Stimulated activated CD8-positive, alpha-beta memory T cell treated with anti-CD3 and anti-CD28 coated beads, Interleukin-15, amount 100 ng/mL, for 24 hours (primary cell): ENCODE results near the gene NPB.
"Not testable (repeated sequence)": the region's sequence is repeated elsewhere in the genome, so short reads cannot be mapped to it uniquely, and the experiment has no call there.

Experiments used
- DNase-seq: peaks from one replicate; pipeline ENCODE4 v3.0.0-alpha.2; 2020; ENCODE audit warnings: low read depth

NPB gene

DNA sequence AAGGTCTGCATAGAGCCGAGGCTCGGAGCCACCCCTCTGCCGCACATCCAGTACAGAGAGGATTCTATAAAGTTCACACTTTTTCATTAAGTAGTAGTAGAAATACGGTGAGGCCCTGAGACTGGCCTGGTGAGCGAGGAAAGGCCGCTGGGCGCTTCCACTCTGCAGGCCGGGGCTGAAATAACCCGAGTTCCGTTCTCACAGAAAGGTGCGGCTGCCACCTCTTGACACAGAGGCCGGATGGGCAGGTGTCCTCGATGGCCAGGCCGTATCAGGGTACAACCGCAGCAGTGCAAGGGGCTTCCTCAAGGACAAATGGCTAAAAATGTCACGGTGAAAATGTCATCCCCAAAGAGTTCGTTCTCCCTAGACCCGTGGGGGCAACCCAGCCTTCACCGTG lies 9.9 kb downstream of the NPB start:
- no peak for DNase-seq

DNA sequence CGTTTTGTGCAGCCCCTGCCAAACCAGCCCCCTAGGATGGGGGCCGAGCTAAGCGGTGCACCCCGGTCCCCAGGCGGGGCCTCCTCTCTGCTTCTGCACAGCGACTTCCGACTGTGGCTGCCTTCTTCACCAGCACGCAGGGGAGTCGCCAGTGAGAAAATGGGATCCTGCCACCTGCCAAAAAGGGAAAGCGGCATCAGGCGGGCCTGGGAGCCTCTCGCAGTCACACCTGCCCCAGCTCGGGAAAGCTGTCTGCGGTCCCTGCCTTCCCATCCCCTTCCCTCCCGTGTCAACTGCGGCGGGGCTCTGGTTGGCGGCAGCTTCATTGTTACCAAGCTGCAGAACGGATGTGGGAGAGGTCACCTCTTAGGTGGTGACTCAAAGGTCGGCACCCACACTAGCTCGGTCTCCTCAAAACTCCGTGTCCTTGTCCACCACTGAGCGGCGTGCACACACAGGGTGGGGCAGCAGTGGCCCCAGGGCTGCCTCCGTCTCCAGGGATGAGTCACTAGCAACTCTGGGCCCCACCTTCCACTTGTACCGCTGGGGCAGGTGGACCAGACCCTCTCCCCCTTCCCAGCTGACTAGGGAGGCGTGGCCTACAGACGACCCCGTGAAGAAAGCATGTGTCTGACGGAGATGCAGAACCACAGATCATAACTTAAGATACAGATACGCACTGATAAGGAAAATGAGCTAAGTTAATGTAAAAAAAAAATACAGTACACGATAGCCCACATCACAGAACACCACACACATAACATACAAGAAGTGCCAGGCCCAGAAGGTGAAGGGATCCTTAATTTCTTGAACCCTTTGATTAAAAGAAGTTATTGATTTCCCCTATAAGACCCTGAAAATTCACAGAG lies 10.6 kb downstream of the NPB start:
- DNase-seq = no peak

DNA sequence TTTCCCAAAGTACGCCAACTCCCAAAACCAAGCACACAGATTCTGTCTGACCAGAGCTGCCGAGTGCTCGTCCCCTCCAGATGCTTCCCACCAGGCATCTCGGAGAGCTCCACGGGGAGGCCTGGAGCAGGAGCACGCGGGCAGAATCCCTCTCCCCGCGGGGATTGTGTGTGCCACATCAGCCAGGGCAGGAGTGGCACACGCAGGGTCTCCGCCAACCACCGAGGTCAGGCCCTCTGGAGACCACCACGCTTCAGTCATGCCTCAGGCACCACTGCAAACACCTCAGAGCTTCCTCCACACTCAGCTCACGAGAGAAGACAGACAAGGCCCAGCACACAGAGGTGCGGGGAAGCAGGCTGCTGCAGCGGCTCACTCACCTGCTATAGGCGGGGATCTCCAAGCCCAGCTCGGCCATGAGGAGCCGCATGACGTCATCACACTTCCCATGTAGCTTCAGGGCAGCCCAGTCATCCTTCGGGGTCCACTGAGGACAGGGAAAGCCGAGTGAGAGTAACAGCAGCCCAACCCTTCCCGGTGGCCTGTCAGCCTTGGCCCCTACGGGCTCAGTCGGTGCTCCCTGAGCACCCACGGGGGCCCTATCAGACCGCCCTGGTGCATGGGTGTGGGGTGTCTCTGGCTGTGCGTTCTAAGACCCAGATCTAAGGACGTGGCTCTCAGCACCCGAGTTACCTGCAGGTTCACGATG lies 11.5 kb downstream of the NPB start:
- DNase-seq = no peak

DNA sequence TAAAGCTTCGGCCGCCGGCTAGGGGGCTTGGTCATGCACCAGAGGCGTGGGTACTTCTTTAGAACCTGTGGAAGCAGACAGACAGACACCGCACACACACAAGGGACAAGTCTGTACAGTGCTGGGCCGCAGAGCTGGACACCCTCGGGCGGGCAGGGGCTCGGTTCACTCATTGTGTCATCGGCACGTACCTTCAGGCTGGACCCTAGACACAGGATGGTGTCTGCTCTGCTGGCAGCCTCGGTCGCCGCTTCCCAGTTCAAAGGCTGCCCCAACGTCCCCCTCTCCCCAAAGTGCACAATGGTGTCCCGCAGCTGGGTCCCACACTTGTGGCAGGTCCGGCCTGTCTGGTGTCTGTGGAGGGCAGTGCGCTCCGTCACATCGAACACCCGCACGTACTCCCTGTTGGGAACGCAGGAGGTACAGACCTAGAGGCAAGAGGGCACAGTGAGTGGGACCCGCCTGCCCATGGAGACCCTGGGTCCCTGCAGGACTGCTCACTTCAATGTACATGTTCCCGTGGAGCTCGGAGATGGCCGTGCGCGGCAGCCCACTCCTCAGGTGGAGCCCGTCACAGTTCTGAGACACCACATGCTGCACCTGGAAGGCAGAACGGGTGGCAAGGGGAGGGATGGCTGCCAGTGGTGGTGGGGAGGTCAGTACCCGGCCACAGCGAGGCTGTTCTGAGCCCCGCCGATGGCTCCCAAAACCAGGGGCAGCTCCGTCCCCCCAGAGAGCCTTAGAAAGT lies 12.2 kb downstream of the NPB start:
- no peak for DNase-seq

DNA sequence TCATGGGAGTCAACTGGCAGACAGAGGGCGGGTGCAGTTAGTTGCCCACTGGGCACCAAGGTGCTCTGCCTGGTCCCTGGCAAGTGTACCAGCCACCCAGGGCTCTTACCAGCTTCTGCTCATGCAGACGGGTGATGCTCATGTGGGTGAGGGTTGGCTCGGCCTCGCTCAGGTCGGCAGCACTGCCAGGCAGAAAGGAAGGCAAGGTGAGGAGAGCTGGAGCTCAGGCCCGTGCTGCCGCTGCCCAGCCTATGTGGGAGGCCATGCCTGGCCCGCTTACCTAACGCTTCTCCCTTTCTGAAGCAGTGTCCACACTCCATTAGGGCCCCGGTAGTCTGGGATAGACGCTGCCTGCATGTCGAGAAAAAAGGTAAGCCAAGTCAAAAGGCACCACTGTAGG lies 13.3 kb downstream of the NPB start:
- no peak for DNase-seq

DNA sequence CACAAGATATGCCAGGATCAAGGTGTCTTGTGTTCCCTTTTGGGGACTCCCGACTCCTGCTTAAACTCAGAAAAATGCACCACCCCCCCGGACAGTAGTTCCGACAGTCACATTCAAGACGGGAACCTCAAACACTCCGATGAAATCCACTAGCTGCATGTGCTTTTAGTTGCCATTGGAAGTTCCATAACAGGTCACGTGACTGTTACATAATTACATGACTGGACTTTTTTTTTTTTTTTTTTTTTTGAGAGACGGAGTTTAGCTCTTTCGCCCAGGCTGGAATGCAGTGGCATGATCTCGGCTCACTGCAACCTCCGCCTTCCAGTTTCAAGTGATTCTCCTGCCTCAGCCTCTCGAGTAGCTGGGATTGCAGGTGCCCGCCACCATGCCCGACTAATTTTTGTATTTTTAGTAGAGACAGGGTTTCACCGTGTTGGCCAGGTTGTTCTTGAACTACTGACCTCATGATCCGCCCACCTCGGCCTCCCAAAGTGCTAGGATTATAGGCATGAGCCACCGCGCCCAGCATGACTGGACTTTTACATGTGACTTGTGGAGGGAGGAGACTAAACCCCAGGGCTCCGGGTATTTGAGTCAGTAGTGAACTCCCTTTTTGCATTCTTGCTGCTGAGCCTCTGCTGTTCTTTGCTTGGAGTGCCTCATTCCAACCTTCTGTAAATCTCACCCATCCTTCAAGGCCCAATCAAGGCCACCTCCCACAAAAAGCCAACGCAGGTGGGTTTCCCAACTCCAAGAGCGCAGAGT lies 14.4 kb downstream of the NPB start:
- DNase-seq = no peak

DNA sequence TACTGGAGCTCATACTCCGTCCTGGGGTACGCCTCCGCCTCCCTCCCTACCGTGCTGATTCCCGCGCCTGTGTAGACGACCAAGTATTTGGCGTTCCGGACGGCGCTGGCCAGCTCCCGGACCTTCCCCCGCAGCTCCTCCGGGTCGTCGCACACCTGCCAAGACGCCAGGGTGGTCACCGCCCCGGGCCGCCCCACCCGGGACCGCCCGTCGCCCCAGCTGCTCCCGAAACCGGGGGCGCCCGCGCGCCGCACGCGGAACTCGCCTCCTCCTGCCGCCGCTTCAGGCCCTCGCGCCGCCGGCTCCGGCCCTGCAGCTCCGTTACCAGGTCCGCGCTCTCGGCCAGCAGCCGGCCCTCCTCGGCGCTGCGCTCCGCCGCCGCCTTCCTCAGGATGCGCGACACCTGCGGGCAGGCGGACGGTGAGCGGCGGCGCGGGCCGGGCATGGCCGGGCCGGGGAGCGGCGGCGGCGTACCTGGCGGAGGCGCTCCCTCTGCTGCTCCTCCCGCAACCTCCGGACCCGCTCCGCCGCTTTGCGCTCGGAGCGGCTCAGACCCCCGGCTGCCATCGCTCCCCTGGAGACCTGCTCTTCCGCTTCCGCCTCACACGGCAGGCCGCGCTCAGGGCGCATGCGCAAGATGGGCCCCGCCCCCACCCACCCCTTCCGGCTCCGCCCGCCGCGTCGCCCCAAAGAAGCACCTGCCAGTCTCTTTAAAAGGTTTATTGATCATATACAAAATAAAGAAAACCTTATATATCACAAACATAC lies 15.7 kb downstream of the NPB start, which contains the start of gene SIRT7:
TSS of gene SIRT7 (minus strand) at position 612 of the 768 bp plus-strand sequence. CDS start at position 567, 45 bp downstream.
- peak; percentile 63 for DNase-seq

DNA sequence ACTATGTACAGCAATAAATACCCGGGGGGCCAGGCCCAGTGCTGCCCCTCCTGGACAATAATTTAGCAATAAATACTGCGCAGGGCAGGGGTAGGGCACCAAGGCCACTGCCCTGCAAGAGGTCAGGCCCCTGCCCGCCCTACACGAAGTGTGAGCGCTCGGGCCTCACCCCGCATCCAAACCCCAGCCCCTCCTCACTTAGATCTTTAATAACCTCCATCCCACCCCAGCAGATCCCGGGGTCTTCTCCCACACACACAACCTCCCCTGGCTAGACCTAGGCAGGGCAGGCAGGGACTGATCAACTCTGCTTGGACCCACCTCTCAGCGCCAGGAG lies 16.3 kb downstream of the NPB start:
- not testable (repeated sequence) for DNase-seq

DNA sequence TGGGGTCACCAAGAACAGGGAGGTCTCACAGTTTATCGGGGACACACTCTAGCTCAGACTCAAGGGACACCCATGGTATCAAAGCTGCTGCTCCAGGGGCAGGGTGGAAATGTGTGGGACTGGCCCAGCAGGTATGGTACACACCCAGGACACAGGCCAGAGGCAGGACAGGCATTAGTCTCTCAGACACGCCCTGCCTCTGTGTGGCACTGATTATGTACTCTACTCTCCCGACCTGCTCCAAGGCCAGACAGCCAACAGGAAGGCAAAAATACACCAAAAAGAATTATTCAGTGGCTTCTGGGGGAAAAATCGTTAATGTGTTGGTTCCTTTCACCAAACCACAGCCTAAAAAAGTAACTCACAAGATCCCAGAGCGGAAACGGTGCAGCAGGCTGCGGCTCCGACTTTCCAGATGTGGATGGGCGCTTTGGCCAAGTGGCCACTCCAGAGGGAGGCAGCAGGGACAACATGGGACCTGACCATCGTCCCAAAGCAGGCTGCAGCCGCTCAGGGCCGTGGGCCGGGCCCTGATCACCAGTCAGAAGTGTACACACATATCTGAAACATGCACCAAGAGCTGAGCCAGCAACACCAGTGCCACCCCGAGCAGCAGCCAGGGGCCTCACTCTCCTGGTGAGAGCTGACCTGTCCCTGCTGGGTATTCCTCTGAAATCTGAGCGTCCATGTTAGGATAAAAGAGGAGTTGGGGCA lies 17.0 kb downstream of the NPB start:
- no peak for DNase-seq

DNA sequence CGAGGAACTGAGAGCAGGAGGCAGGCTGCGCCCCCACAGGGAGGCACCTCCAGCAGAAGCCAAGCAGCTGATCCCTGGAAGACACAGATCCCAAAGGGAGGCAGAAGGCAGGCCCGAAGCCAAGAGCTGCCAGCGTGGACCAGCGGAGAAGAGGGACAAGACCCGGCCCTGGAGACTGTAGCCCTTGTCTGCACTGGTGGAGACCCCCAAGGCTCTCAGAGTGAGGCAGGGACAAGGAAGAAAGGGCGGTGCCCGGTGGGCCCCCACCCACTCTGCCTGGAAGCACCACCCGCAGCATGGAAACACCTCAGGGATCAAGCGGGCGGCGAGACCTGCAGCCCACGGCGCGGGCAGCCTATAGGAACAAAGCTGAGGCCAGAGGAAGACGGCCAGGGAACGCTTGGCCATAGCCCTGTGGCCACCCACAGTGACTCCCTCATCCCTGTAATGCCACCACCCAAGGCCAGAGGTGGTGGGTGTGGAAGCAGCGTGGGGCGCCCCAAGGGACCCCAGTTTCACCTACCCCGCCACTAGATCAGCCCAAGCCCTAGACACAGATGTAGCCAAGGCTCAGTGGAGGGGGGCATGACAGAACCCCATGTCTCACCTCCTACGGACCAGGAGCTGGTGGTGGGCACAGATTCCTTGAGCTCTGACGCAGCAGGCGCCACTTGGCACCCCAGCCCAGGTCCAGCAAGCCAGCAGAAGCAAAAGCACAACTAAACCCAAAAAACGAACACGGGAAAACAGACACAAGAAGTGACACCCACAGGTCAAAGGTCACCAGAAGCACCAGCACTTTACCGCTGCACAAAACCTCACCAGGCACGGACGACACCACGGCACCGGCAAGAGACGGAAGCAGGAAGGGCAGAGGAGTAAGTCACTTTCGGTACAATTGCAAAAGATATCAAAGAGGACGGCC lies 18.8 kb downstream of the NPB start:
- no peak for DNase-seq

DNA sequence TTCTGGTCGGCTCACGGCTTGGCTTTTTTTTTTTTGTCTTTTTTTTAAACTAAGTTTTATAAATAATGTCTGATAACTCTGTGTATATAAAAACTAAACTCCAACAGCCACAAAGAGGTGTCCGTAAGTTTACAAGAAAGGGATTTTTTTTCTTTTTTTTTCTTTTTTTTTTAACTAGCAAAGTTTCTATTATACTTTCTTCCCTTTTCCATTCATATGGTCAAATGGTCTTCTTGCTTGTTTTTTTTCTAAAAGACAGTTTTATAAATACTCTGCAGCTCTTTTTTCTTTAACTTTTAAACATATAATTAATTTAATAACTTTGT lies 19.5 kb downstream of the NPB start:
- DNase-seq = no peak

DNA sequence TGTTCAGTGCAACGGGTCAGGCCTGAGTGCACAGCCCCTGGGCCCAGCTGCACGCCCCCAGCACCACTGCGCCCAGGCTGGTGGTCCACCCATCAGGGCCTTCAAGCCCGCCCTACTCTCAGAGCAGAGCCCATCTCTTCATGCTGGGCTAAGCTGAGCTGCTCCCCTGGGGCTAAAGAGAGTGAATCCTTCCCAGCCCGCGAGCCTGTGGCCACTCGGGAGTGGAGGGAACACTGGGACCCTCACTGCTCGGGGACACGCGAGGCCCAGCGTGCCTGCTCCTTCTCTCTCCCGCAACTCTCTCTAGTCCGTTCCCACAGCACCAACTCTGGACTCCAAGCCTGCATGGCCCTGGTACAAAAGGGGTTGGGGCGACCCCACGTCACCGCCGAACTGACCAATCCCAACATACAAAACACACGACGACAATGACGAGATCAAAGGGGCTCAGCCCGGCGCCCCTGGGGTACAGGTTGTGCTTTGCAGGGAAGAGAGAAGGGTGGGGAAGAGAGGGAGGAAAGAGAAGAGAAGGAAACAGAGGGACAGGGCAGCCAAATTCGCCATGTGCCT lies 20.0 kb downstream of the NPB start:
- DNase-seq = no peak

DNA sequence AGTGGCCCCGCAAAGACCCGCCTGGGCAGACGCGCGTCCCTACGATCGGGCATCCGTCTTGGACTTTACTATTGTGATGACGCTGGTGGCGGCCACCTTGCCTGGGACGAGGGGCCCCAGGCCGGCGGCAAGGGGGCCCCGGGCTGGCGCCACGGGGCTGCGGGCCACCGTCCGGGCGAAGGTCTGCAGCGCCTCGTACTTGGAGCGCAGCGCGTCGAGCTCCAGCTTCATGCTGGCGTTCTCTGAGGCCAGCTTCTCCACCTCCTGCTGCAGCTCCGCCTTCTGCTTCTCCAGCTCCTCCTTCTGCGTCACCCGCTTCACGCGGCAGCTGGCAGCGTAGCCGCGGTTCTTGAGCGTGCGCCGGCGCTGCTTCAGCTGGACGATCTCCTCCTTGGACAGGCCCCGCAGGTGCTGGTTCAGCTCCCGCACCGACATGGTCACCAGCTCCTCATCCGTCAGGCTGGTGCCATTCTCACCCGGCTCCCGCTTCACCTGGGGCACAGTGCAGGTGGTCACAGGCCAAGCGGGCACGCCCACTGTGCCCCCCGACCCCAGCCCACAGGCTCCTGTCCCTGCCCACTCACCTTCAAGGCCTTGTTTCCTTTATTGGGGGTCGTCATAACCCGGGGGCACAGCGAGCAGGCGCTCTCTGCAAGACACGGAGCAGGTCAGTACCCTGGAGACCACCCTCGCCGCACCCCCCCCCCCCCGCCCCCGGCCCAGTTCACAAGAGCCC lies 20.7 kb downstream of the NPB start:
- no peak for DNase-seq

DNA sequence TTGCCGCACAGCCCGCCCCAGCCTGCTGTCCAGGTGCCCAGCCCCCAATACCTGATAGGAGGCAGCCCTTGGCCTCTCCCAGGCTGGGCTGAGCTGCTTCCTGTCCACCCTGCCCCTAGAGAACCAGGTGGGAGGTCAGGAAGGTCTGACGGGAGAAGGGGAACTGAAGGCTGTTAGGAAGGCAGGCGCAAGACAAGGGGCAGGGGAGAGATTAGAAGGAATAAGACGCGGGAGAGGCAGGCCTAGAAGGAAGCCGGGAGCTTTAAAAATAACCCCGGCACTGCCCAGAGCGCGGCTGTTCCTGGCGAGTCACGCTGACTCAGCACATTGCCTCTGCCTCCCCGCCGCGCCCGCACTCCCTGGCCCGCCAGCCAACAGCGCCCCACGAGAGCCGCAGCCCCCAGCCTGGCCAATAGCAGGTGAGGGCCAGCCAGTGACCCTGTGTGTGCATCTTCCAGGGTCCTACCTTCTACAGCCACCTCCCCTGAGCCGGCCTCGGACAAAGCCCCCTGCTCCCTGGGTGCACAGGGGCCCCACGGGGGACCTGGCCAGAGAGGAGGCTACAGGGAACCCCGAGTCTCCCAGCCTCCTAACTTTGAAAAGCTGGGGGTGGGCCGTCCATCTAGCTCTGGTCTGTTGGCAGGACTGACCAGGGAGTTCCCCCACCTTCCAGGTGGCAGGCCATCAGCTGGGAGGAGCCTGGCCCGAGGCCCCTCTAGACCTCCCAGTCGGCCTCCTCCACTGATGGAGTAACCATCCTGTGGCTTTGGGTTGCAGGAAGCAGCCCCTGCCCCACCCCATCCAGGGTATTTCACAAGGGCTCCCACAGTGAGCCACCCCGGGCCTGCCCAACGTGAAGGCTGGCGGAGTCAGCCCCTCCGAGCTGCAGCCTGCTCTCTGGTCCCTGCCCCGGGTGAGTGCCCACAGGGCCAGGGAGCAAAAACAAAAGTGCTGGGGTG lies 21.5 kb downstream of the NPB start:
- no peak for DNase-seq

DNA sequence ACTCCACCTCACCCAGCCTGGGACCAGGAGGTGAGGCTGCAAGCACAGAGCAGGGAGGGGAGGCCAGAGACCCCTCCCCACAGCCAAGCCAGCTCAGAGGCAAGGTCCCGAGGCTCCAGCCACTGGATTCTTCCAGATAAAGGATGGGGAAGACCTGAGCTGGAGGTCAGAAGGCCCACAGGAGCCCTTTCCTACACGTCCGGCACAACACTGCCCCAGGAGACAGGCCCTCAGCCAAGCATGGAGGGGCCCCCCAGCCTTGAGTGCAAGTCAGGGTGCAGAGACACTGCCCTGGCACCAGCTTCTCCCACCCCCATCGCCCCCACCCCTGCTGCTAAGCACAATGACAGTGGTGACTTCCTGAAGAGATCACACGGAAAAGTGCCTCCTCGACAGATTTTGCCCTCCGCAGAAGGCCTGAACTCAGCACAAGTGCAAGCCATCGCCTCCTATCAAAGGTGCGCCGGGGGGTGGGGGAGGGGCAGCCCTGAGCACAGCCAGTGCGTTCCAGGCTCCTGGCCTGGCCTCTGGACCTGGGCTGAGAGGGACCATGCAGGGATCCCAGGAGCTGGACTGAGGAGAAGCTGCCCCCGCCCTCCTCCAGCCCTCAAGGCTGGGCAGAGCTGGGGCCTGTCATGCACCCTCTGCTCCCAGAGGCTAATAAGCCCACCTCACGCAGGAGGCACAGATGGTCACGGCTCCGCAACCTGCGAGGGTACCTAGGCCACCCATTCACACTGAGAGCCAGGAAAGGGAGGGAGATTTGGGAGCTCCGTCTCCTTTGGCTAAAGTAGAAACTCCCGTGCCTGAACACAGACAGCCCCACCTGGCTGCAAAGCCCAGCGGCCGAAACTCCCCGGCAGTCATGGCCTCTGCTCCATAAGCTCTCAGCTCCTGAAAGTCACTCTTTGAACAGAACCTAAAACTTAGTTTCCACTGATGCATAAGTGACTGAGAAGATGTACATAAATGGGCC lies 22.8 kb downstream of the NPB start:
- no peak for DNase-seq

DNA sequence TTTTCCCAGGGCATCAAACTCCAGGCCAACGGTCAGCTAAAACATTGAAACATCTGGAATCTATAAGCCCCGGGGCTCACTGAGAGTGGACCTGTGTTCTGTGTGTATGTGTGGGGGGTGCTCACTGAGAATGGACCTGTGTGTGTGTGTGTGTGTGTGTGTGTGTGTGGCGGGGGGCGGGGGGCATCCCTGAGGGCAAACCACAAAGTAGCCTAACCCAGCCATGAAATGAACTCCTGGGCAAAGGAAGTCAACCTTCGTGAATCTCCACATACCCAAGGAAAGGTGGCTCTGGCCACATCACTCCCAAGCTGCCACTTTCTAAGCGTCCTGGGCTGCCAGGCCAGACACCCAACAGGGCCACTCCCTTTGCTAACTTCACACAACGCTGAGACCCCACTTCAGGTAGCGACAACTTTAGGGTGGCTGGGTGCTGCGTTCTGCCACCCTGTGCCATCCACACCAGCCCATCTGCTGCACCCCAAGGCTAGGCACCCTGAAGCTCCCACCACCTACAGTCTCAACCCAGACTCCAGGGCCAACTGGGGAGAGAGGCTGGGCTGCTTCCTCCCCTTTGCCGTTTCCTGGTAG lies 23.9 kb downstream of the NPB start:
- DNase-seq = no peak
